Measurements from ENCODE around the gene WNT3. TPM values are rescaled to one million over a fixed set of nuclear protein-coding genes. Genes with fewer than 3 reads are reported as not detected.

Gene WNT3
- total and polyA plus RNA-seq, 2 experiments from 2014 or later, result 2.7 to 3.4 TPM

DNA sequence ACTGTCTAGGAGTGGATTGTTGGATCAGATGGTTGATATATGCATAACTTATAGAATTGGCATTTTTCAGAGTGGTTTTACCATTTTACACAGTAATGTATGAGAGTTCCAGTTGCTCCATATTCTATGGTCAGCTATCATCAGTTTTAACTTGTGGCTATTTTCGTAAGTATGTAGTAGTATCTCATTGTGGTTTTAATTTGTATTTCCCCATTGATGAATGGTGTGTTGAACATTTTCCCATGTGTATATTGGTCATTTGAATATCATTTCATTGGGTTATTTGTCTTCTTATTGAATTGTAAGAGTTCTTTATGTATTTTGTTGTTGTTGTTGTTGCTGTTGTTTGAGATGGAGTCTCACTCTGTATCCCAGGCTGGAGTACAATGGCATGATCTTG lies 39.1 kb upstream of the WNT3 start (continued):
- no peak for TF ChIP-seq JUNB (IDR thresholded peaks at IDR 0.05; ENCODE audit: unreplicated experiment)
- TF ChIP-seq ZNF114 (CRISPR knock-in tag; IDR thresholded peaks at IDR 0.05), result no peak
- TF ChIP-seq STAT1 (IDR thresholded peaks at IDR 0.05; ENCODE audit: unreplicated experiment), result no peak
- no peak for TF ChIP-seq NANOG (IDR thresholded peaks at IDR 0.05; ENCODE audit: borderline replicate concordance)

DNA sequence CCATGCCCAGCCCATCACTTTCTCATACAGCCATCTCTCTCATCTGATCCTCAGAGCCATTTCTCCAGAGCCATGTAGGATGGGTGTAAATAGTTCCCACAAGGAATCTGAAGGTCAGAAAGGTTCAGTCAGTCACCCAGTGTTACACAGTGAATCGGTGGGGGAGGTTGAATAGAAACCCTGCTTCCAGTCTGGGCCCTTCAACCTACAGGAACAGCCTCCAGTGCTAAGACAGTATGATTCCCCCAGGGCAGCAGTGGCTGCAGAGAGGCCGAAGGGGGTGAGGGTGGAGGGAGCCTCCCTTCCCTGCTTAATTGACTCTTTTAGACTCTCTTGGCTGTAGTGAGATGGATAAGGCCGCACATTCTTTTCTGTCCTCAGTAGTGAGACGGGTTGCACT lies 36.5 kb upstream of the WNT3 start:
- peaks cover 36% of the 10 kb centered on the region for H3K27me3 Mint-ChIP-seq (ENCODE audit: insufficient read depth, low read depth, poor library complexity)
- Histone ChIP-seq H2AFZ (no peak overlapping the region), H3K4me1 (ENCODE audit: insufficient read depth) (peaks cover 13% of the 10 kb centered on the region; the same call in 1 of the 2 replicates), H4K20me1 (replicated peaks; ENCODE audit: insufficient read depth) (0 out of 2 replicates have a peak, but pooled peaks cover 4% of the 10 kb centered on the region), H3K79me2 (replicated peaks; ENCODE audit: insufficient read depth) (no peaks in the 10 kb centered on the region), H3K27ac (ENCODE audit: low read depth) (no peak overlapping the region), H3F3A (replicated peaks; ENCODE audit: low read depth) (no peaks in the 10 kb centered on the region), H3K36me3 (ENCODE audit: insufficient read depth) (no peaks in the 10 kb centered on the region), H3K4me3 (no peak overlapping the region), H3K27me3 (ENCODE audit: insufficient read depth) (peaks cover 43% of the 10 kb centered on the region), H3K9me2 (ENCODE audit: insufficient read depth) (no peaks in the 10 kb centered on the region), H3K4me2 (no peak overlapping the region)
- H3K9me3 Mint-ChIP-seq, result no peaks in the 10 kb centered on the region
- H3K27ac Mint-ChIP-seq, result no peak overlapping the region
- DNase-seq (ENCODE audit: low spot score) (no peak), ATAC-seq (no peak)
- TF ChIP-seq ZNF331 (CRISPR knock-in tag; IDR thresholded peaks at IDR 0.05; ENCODE audit: low read depth) (no peak), POLR2AphosphoS5 (IDR thresholded peaks at IDR 0.05; ENCODE audit: low read depth) (no peak), EZH2 (IDR thresholded peaks at IDR 0.05; ENCODE audit: low read depth, unreplicated experiment) (no peak), CREB1 (CRISPR knock-in tag; IDR thresholded peaks at IDR 0.05; ENCODE audit: low read depth) (no peak), NANOG (IDR thresholded peaks at IDR 0.05; ENCODE audit: borderline replicate concordance) (no peak), STAT1 (IDR thresholded peaks at IDR 0.05; ENCODE audit: unreplicated experiment) (no peak), JUNB (IDR thresholded peaks at IDR 0.05; ENCODE audit: unreplicated experiment) (no peak), ZNF114 (CRISPR knock-in tag; IDR thresholded peaks at IDR 0.05) (no peak), EZH2phosphoT487 (IDR thresholded peaks at IDR 0.05; ENCODE audit: unreplicated experiment) (no peak)
- TF ChIP-seq, protein P1, sequence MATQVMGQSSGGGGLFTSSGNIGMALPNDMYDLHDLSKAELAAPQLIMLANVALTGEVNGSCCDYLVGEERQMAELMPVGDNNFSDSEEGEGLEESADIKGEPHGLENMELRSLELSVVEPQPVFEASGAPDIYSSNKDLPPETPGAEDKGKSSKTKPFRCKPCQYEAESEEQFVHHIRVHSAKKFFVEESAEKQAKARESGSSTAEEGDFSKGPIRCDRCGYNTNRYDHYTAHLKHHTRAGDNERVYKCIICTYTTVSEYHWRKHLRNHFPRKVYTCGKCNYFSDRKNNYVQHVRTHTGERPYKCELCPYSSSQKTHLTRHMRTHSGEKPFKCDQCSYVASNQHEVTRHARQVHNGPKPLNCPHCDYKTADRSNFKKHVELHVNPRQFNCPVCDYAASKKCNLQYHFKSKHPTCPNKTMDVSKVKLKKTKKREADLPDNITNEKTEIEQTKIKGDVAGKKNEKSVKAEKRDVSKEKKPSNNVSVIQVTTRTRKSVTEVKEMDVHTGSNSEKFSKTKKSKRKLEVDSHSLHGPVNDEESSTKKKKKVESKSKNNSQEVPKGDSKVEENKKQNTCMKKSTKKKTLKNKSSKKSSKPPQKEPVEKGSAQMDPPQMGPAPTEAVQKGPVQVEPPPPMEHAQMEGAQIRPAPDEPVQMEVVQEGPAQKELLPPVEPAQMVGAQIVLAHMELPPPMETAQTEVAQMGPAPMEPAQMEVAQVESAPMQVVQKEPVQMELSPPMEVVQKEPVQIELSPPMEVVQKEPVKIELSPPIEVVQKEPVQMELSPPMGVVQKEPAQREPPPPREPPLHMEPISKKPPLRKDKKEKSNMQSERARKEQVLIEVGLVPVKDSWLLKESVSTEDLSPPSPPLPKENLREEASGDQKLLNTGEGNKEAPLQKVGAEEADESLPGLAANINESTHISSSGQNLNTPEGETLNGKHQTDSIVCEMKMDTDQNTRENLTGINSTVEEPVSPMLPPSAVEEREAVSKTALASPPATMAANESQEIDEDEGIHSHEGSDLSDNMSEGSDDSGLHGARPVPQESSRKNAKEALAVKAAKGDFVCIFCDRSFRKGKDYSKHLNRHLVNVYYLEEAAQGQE (IDR thresholded peaks at IDR 0.05; ENCODE audit: unreplicated experiment), result no peak
- TF ChIP-seq, protein P2, sequence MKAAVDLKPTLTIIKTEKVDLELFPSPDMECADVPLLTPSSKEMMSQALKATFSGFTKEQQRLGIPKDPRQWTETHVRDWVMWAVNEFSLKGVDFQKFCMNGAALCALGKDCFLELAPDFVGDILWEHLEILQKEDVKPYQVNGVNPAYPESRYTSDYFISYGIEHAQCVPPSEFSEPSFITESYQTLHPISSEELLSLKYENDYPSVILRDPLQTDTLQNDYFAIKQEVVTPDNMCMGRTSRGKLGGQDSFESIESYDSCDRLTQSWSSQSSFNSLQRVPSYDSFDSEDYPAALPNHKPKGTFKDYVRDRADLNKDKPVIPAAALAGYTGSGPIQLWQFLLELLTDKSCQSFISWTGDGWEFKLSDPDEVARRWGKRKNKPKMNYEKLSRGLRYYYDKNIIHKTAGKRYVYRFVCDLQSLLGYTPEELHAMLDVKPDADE (IDR thresholded peaks at IDR 0.05), result no peak
- TF ChIP-seq, protein P3, sequence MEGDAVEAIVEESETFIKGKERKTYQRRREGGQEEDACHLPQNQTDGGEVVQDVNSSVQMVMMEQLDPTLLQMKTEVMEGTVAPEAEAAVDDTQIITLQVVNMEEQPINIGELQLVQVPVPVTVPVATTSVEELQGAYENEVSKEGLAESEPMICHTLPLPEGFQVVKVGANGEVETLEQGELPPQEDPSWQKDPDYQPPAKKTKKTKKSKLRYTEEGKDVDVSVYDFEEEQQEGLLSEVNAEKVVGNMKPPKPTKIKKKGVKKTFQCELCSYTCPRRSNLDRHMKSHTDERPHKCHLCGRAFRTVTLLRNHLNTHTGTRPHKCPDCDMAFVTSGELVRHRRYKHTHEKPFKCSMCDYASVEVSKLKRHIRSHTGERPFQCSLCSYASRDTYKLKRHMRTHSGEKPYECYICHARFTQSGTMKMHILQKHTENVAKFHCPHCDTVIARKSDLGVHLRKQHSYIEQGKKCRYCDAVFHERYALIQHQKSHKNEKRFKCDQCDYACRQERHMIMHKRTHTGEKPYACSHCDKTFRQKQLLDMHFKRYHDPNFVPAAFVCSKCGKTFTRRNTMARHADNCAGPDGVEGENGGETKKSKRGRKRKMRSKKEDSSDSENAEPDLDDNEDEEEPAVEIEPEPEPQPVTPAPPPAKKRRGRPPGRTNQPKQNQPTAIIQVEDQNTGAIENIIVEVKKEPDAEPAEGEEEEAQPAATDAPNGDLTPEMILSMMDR (conservative IDR thresholded peaks at IDR 0.05; ENCODE audit: low read depth in 2 of 2), result no peak
- TF ChIP-seq, protein P4, sequence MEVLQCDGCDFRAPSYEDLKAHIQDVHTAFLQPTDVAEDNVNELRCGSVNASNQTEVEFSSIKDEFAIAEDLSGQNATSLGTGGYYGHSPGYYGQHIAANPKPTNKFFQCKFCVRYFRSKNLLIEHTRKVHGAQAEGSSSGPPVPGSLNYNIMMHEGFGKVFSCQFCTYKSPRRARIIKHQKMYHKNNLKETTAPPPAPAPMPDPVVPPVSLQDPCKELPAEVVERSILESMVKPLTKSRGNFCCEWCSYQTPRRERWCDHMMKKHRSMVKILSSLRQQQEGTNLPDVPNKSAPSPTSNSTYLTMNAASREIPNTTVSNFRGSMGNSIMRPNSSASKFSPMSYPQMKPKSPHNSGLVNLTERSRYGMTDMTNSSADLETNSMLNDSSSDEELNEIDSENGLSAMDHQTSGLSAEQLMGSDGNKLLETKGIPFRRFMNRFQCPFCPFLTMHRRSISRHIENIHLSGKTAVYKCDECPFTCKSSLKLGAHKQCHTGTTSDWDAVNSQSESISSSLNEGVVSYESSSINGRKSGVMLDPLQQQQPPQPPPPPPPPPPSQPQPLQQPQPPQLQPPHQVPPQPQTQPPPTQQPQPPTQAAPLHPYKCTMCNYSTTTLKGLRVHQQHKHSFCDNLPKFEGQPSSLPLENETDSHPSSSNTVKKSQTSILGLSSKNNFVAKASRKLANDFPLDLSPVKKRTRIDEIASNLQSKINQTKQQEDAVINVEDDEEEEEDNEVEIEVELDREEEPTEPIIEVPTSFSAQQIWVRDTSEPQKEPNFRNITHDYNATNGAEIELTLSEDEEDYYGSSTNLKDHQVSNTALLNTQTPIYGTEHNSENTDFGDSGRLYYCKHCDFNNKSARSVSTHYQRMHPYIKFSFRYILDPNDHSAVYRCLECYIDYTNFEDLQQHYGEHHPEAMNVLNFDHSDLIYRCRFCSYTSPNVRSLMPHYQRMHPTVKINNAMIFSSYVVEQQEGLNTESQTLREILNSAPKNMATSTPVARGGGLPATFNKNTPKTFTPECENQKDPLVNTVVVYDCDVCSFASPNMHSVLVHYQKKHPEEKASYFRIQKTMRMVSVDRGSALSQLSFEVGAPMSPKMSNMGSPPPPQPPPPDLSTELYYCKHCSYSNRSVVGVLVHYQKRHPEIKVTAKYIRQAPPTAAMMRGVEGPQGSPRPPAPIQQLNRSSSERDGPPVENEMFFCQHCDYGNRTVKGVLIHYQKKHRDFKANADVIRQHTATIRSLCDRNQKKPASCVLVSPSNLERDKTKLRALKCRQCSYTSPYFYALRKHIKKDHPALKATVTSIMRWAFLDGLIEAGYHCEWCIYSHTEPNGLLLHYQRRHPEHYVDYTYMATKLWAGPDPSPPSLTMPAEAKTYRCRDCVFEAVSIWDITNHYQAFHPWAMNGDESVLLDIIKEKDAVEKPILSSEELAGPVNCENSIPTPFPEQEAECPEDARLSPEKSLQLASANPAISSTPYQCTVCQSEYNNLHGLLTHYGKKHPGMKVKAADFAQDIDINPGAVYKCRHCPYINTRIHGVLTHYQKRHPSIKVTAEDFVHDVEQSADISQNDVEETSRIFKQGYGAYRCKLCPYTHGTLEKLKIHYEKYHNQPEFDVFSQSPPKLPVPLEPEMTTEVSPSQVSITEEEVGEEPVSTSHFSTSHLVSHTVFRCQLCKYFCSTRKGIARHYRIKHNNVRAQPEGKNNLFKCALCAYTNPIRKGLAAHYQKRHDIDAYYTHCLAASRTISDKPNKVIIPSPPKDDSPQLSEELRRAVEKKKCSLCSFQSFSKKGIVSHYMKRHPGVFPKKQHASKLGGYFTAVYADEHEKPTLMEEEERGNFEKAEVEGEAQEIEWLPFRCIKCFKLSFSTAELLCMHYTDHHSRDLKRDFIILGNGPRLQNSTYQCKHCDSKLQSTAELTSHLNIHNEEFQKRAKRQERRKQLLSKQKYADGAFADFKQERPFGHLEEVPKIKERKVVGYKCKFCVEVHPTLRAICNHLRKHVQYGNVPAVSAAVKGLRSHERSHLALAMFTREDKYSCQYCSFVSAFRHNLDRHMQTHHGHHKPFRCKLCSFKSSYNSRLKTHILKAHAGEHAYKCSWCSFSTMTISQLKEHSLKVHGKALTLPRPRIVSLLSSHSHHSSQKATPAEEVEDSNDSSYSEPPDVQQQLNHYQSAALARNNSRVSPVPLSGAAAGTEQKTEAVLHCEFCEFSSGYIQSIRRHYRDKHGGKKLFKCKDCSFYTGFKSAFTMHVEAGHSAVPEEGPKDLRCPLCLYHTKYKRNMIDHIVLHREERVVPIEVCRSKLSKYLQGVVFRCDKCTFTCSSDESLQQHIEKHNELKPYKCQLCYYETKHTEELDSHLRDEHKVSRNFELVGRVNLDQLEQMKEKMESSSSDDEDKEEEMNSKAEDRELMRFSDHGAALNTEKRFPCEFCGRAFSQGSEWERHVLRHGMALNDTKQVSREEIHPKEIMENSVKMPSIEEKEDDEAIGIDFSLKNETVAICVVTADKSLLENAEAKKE (CRISPR knock-in tag; IDR thresholded peaks at IDR 0.05), result no peak
- H3K36me3 Mint-ChIP-seq (ENCODE audit: low read depth), result no peaks in the 10 kb centered on the region
- peaks cover 14% of the 10 kb centered on the region for H3K4me1 Mint-ChIP-seq
- no peak overlapping the region for H3K4me3 Mint-ChIP-seq
